HG03378 (cell line): Measurements from ENCODE around the gene ACAN.
A peak's percentile ranks its signal among the peaks of the same experiment; 100 is the strongest.

Experiments used
- ATAC-seq: cut with Tn5 transposase; IDR thresholded peaks from one replicate; pipeline ENCODE4 v1.9.1; 2021; ENCODE audit warnings: mild to moderate bottlenecking, moderate library complexity; ENCODE audit not compliant: unreplicated experiment

Gene ACAN

GRCh38 chr15:88920186-88920891, 117.1 kb downstream of the ACAN start:
- ATAC-seq: no peak

GRCh38 chr15:88920892-88921435, 117.7 kb downstream of the ACAN start:
- ATAC-seq: peak; percentile 79
